SU-DHL-6 (cell line): Measurements from ENCODE around the gene CA12.

ENCODE experiments used
- CTCF ChIP-seq: fragments of 200-600 bp; sonication (generic); IDR thresholded peaks from one replicate; pipeline ENCODE4 v1.5.1; 2017; ENCODE audit warnings: antibody characterized with exemption, mild to moderate bottlenecking, low read length, moderate library complexity; ENCODE audit not compliant: insufficient read depth, poor library complexity, severe bottlenecking
- EZH2phosphoT487 ChIP-seq: fragments of 200-600 bp; sonication (generic), shearing (Covaris generic); conservative IDR thresholded peaks from 2 replicates; pipeline ENCODE4 v1.6.1; 2018; ENCODE audit warnings: mild to moderate bottlenecking, antibody characterized with exemption, low read length, moderate library complexity, mixed read lengths

- no peak for TF ChIP-seq CTCF
- TF ChIP-seq EZH2phosphoT487, result no peak
These were observed 26.0 kb upstream of the CA12 start for GRCh38 chr15:63407612-63408011.
